Measurements from ENCODE around the gene SMIM8. TPM values are rescaled to one million over a fixed set of nuclear protein-coding genes. Genes with fewer than 3 reads are reported as not detected.
A peak's percentile ranks its signal among the peaks of the same experiment; 100 is the strongest.

Gene SMIM8
- total and polyA plus RNA-seq, 10 of the 15 experiments (the other 5 are each of a cell fraction or from before 2014, with no cell fraction given), result 6.2 to 45.8 (median 10.4) TPM

- TF ChIP-seq, protein P1, sequence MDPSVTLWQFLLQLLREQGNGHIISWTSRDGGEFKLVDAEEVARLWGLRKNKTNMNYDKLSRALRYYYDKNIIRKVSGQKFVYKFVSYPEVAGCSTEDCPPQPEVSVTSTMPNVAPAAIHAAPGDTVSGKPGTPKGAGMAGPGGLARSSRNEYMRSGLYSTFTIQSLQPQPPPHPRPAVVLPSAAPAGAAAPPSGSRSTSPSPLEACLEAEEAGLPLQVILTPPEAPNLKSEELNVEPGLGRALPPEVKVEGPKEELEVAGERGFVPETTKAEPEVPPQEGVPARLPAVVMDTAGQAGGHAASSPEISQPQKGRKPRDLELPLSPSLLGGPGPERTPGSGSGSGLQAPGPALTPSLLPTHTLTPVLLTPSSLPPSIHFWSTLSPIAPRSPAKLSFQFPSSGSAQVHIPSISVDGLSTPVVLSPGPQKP (IDR thresholded peaks at IDR 0.05; ENCODE audit: low read depth, low read length), result peak; percentile 64; the same call in 1 of the 2 replicates
- peak; percentile 65 for TF ChIP-seq KLF5 (IDR thresholded peaks at IDR 0.05; ENCODE audit: partially characterized antibody)
- TF ChIP-seq STAT3 (IDR thresholded peaks at IDR 0.05; ENCODE audit: low read depth, low read length), result no peak
- TF ChIP-seq GATAD2B (conservative IDR thresholded peaks at IDR 0.05; ENCODE audit: low read depth), result peak; percentile 61
- peak; percentile 61; the same call in 1 of the 2 replicates for TF ChIP-seq PAX5 (IDR thresholded peaks at IDR 0.05; ENCODE audit: borderline replicate concordance, low read depth, low read length)
- TF ChIP-seq, protein P2, sequence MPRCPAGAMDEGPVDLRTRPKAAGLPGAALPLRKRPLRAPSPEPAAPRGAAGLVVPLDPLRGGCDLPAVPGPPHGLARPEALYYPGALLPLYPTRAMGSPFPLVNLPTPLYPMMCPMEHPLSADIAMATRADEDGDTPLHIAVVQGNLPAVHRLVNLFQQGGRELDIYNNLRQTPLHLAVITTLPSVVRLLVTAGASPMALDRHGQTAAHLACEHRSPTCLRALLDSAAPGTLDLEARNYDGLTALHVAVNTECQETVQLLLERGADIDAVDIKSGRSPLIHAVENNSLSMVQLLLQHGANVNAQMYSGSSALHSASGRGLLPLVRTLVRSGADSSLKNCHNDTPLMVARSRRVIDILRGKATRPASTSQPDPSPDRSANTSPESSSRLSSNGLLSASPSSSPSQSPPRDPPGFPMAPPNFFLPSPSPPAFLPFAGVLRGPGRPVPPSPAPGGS (IDR thresholded peaks at IDR 0.05; ENCODE audit: borderline replicate concordance, insufficient read depth, low read depth, low read length, poor library complexity, severe bottlenecking), result no peak
- peak; percentile 65; the same call in 1 of the 3 replicates for TF ChIP-seq POU2F2 (IDR thresholded peaks at IDR 0.05; ENCODE audit: borderline replicate concordance, low read depth, low read length)
- peak; percentile 27 for TF ChIP-seq RELA (IDR thresholded peaks at IDR 0.05; ENCODE audit: borderline replicate concordance, partially characterized antibody)
- TF ChIP-seq ZZZ3 (IDR thresholded peaks at IDR 0.05; ENCODE audit: control insufficient read depth, insufficient read length, low read depth), result no peak
- TF ChIP-seq FOXM1 (IDR thresholded peaks at IDR 0.05; ENCODE audit: low read depth, low read length), result no peak
- no peak for TF ChIP-seq EED (IDR thresholded peaks at IDR 0.05; ENCODE audit: low read depth)
- TF ChIP-seq SREBF2 (IDR thresholded peaks at IDR 0.05; ENCODE audit: low read length), result no peak
- no peak for TF ChIP-seq ZNF207 (IDR thresholded peaks at IDR 0.05; ENCODE audit: borderline replicate concordance)
- TF ChIP-seq, protein P3, sequence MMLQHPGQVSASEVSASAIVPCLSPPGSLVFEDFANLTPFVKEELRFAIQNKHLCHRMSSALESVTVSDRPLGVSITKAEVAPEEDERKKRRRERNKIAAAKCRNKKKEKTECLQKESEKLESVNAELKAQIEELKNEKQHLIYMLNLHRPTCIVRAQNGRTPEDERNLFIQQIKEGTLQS (IDR thresholded peaks at IDR 0.05; ENCODE audit: borderline replicate concordance, extremely low read depth, low read depth, low read length), result no peak
- peak; percentile 54; the same call in 1 of the 2 replicates for TF ChIP-seq NKRF (conservative IDR thresholded peaks at IDR 0.05)
- TF ChIP-seq, protein P4, sequence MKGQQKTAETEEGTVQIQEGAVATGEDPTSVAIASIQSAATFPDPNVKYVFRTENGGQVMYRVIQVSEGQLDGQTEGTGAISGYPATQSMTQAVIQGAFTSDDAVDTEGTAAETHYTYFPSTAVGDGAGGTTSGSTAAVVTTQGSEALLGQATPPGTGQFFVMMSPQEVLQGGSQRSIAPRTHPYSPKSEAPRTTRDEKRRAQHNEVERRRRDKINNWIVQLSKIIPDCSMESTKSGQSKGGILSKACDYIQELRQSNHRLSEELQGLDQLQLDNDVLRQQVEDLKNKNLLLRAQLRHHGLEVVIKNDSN (IDR thresholded peaks at IDR 0.05; ENCODE audit: borderline replicate concordance, extremely low read length, insufficient read depth, low read depth, low read length), result no peak
- TF ChIP-seq, protein P5, sequence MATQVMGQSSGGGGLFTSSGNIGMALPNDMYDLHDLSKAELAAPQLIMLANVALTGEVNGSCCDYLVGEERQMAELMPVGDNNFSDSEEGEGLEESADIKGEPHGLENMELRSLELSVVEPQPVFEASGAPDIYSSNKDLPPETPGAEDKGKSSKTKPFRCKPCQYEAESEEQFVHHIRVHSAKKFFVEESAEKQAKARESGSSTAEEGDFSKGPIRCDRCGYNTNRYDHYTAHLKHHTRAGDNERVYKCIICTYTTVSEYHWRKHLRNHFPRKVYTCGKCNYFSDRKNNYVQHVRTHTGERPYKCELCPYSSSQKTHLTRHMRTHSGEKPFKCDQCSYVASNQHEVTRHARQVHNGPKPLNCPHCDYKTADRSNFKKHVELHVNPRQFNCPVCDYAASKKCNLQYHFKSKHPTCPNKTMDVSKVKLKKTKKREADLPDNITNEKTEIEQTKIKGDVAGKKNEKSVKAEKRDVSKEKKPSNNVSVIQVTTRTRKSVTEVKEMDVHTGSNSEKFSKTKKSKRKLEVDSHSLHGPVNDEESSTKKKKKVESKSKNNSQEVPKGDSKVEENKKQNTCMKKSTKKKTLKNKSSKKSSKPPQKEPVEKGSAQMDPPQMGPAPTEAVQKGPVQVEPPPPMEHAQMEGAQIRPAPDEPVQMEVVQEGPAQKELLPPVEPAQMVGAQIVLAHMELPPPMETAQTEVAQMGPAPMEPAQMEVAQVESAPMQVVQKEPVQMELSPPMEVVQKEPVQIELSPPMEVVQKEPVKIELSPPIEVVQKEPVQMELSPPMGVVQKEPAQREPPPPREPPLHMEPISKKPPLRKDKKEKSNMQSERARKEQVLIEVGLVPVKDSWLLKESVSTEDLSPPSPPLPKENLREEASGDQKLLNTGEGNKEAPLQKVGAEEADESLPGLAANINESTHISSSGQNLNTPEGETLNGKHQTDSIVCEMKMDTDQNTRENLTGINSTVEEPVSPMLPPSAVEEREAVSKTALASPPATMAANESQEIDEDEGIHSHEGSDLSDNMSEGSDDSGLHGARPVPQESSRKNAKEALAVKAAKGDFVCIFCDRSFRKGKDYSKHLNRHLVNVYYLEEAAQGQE (IDR thresholded peaks at IDR 0.05; ENCODE audit: low read depth, low read length), result no peak
- peak; percentile 83; the same call in 1 of the 2 replicates for TF ChIP-seq TAF1 (IDR thresholded peaks at IDR 0.05; ENCODE audit: borderline replicate concordance, low read depth, low read length)
These were observed at the start of gene SMIM8 (continued) for GRCh38 chr6:87322304-87323212.

Data from GM12878 (cell line).